ENCODE measurements around the gene RAD51.

GRCh38 chr15:40731034-40731433 is 36.1 kb downstream of the RAD51 start:
- TF ChIP-seq POLR2AphosphoS5 (IDR thresholded peaks at IDR 0.05; ENCODE audit: low read depth, low read length) (no peak), MAX (IDR thresholded peaks at IDR 0.05) (no peak), YY1 (IDR thresholded peaks at IDR 0.05; ENCODE audit: extremely low read depth, insufficient replicate concordance, low read depth, low read length) (no peak), REST (IDR thresholded peaks at IDR 0.05; ENCODE audit: low read depth) (no peak), RAD21 (IDR thresholded peaks at IDR 0.05; ENCODE audit: low read depth) (no peak), ZNF274 (IDR thresholded peaks at IDR 0.05; ENCODE audit: low read depth, low read length) (no peak), TCF7L2 (IDR thresholded peaks at IDR 0.05; ENCODE audit: borderline replicate concordance, extremely low read depth, insufficient read depth, insufficient read length) (no peak), POLR2A (IDR thresholded peaks at IDR 0.05; ENCODE audit: borderline replicate concordance, extremely low read depth, insufficient read depth, insufficient read length) (no peak), EZH2phosphoT487 (IDR thresholded peaks at IDR 0.05; ENCODE audit: borderline replicate concordance) (no peak), EZH2 (IDR thresholded peaks at IDR 0.05) (no peak), CBX3 (IDR thresholded peaks at IDR 0.05; ENCODE audit: low read depth) (no peak), CEBPB (IDR thresholded peaks at IDR 0.05; ENCODE audit: low read depth) (no peak)
- TF ChIP-seq, protein P1, sequence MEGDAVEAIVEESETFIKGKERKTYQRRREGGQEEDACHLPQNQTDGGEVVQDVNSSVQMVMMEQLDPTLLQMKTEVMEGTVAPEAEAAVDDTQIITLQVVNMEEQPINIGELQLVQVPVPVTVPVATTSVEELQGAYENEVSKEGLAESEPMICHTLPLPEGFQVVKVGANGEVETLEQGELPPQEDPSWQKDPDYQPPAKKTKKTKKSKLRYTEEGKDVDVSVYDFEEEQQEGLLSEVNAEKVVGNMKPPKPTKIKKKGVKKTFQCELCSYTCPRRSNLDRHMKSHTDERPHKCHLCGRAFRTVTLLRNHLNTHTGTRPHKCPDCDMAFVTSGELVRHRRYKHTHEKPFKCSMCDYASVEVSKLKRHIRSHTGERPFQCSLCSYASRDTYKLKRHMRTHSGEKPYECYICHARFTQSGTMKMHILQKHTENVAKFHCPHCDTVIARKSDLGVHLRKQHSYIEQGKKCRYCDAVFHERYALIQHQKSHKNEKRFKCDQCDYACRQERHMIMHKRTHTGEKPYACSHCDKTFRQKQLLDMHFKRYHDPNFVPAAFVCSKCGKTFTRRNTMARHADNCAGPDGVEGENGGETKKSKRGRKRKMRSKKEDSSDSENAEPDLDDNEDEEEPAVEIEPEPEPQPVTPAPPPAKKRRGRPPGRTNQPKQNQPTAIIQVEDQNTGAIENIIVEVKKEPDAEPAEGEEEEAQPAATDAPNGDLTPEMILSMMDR (IDR thresholded peaks at IDR 0.05 in 2 of 3, conservative IDR thresholded peaks at IDR 0.05 in 1 of 3; ENCODE audit: borderline replicate concordance in 1 of 3, insufficient read depth in 1 of 3, low read depth in 2 of 3, low read length in 2 of 3) = no peak
- TF ChIP-seq, protein P2, sequence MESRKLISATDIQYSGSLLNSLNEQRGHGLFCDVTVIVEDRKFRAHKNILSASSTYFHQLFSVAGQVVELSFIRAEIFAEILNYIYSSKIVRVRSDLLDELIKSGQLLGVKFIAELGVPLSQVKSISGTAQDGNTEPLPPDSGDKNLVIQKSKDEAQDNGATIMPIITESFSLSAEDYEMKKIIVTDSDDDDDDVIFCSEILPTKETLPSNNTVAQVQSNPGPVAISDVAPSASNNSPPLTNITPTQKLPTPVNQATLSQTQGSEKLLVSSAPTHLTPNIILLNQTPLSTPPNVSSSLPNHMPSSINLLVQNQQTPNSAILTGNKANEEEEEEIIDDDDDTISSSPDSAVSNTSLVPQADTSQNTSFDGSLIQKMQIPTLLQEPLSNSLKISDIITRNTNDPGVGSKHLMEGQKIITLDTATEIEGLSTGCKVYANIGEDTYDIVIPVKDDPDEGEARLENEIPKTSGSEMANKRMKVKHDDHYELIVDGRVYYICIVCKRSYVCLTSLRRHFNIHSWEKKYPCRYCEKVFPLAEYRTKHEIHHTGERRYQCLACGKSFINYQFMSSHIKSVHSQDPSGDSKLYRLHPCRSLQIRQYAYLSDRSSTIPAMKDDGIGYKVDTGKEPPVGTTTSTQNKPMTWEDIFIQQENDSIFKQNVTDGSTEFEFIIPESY (IDR thresholded peaks at IDR 0.05; ENCODE audit: extremely low read depth, insufficient replicate concordance, low read length) = no peak

All from HCT116 (cell line).